Osteoblast (primary cell): Measurements from ENCODE around the gene ITGA7. TPM values are rescaled to one million over a fixed set of nuclear protein-coding genes. Genes with fewer than 3 reads are reported as not detected.

Experiments
- DNase-seq: peaks from one replicate; pipeline ENCODE4 v3.0.0; 2011; ENCODE audit warnings: low spot score, mixed read lengths; ENCODE audit not compliant: insufficient read length; ENCODE audit errors: missing footprints
- H2AFZ ChIP-seq: 2 replicates; pipeline ENCODE4 v1.6.0; 2011; ENCODE audit warnings: mild to moderate bottlenecking, low read length
- H3K27ac ChIP-seq: 2 replicates; pipeline ENCODE4 v1.5.1; 2011; ENCODE audit warnings: mild to moderate bottlenecking, low read depth, low read length, moderate library complexity
- H3K27me3 ChIP-seq: 2 replicates; pipeline ENCODE4 v1.6.0; 2012; ENCODE audit warnings: mild to moderate bottlenecking, control low read depth, inconsistent platforms, low read length, moderate library complexity; ENCODE audit not compliant: insufficient read depth
- H3K36me3 ChIP-seq: 2 replicates; pipeline ENCODE4 v1.5.1; 2011; ENCODE audit warnings: mild to moderate bottlenecking, low read length, control low read depth, moderate library complexity; ENCODE audit not compliant: insufficient read depth
- H3K4me1 ChIP-seq: 2 replicates; pipeline ENCODE4 v1.5.1; 2011; ENCODE audit warnings: mild to moderate bottlenecking, low read length, control low read depth, moderate library complexity; ENCODE audit not compliant: insufficient read depth
- H3K4me2 ChIP-seq: 2 replicates; pipeline ENCODE4 v1.6.0; 2011; ENCODE audit warnings: mild to moderate bottlenecking, low read length; ENCODE audit not compliant: insufficient read depth
- H3K4me3 ChIP-seq: fragments of 200-600 bp; sonication (generic); 3 replicates; pipeline ENCODE4 v1.5.1; 2012; ENCODE audit warnings: mild to moderate bottlenecking, low read length, inconsistent platforms; ENCODE audit not compliant: insufficient read depth
- H3K79me2 ChIP-seq: 2 replicates; pipeline ENCODE4 v1.6.0; 2012; ENCODE audit warnings: mild to moderate bottlenecking, low read length, control low read depth, inconsistent platforms; ENCODE audit not compliant: insufficient read depth
- H3K9me3 ChIP-seq: 2 replicates; pipeline ENCODE4 v1.5.1; 2011; ENCODE audit warnings: low read depth, low read length, control low read depth
- H4K20me1 ChIP-seq: 2 replicates; pipeline ENCODE4 v1.6.0; 2012; ENCODE audit warnings: mild to moderate bottlenecking, low read length, control low read depth; ENCODE audit not compliant: insufficient read depth
- CTCF ChIP-seq: IDR thresholded peaks from 2 replicates; pipeline ENCODE4 v1.5.1; 2011; ENCODE audit warnings: mild to moderate bottlenecking, low read depth, low read length, moderate library complexity; ENCODE audit errors: extremely low read depth
- total RNA-seq: library from RNA; depleted of rRNA; stranded (reverse); fragments of >200 nt; gene quantifications from 2 replicates; pipeline ENCODE4 v1.2.3, GENCODE V29; 2012

Gene ITGA7, protein sequence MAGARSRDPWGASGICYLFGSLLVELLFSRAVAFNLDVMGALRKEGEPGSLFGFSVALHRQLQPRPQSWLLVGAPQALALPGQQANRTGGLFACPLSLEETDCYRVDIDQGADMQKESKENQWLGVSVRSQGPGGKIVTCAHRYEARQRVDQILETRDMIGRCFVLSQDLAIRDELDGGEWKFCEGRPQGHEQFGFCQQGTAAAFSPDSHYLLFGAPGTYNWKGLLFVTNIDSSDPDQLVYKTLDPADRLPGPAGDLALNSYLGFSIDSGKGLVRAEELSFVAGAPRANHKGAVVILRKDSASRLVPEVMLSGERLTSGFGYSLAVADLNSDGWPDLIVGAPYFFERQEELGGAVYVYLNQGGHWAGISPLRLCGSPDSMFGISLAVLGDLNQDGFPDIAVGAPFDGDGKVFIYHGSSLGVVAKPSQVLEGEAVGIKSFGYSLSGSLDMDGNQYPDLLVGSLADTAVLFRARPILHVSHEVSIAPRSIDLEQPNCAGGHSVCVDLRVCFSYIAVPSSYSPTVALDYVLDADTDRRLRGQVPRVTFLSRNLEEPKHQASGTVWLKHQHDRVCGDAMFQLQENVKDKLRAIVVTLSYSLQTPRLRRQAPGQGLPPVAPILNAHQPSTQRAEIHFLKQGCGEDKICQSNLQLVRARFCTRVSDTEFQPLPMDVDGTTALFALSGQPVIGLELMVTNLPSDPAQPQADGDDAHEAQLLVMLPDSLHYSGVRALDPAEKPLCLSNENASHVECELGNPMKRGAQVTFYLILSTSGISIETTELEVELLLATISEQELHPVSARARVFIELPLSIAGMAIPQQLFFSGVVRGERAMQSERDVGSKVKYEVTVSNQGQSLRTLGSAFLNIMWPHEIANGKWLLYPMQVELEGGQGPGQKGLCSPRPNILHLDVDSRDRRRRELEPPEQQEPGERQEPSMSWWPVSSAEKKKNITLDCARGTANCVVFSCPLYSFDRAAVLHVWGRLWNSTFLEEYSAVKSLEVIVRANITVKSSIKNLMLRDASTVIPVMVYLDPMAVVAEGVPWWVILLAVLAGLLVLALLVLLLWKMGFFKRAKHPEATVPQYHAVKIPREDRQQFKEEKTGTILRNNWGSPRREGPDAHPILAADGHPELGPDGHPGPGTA
- 22.4 and 24.8 TPM in 2 replicates for total RNA-seq

DNA sequence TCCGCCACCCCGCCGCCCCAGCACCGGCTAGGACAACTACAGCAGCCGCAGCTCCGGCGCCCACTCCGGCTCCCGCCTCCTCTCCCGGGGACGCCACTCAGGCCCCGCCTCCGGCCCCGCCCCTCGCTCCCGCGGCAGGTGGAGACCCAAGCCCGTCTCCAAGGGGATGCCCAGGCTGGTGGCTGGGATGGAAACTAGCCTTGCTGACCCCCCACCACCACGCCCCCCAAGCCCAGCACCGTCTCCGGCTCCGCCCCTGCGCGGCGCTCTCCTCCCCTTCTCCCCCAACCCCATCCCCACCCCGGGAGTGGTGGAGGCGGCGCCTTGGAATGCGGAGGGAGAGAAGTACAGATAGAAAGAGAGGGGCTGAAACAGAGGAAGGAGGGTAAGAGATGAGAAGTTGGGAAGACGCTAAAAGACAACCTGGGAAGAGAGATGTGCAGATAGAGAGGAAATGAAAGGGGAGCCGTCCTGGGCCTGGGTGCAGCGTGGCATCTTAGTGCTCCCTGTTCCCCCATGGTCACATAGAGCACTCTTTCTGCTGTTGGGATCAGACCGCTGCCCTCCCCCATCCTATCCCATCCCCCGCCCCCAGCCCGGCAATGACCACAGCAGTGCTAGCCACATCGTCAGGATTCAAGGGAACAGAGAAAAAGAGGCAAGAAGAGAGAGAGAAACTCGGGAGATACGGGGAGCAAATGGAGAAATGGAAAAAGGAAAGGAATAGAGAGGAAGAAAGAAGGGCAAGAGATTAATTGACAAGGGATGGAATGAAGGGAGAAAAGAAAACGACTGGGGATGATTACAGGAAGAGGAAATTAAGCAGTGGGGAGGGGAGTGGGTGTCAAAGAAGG is at the start of gene ITGA7:
Gene ITGA7, minus strand, starts transcription at position 64 of the 854 bp plus-strand sequence. CDS start 222 bp downstream, outside the sequence.
- H3K4me2 ChIP-seq, result peak within 1 kb of the TSS; percentile 81
- H3K27ac ChIP-seq, result peak within 1 kb of the TSS; percentile 66
- H3K36me3 ChIP-seq, result peaks cover 3% of the 10 kb centered on the region
- TF ChIP-seq CTCF, result no peak
- H3K27me3 ChIP-seq, result no peaks in the 10 kb centered on the region
- H3K4me3 ChIP-seq, result peak within 1 kb of the TSS; percentile 73
- H4K20me1 ChIP-seq, result peaks cover 30% of the 10 kb centered on the region
- peak; percentile 94 for DNase-seq
- peaks cover 67% of the 10 kb centered on the region for H3K4me1 ChIP-seq
- peak within 1 kb of the TSS; percentile 55 for H2AFZ ChIP-seq
- peaks cover 44% of the 10 kb centered on the region for H3K79me2 ChIP-seq
- no peaks in the 10 kb centered on the region for H3K9me3 ChIP-seq

- H3K4me1 ChIP-seq, result no peaks in the 10 kb centered on the region
- no peak overlapping the region for H3K27ac ChIP-seq
- H3K79me2 ChIP-seq, result no peaks in the 10 kb centered on the region
- H3K9me3 ChIP-seq, result no peaks in the 10 kb centered on the region
- H3K4me3 ChIP-seq, result no peak overlapping the region
- H4K20me1 ChIP-seq, result peaks cover 3% of the 10 kb centered on the region
- H2AFZ ChIP-seq, result no peak overlapping the region
- H3K4me2 ChIP-seq, result no peak overlapping the region
- TF ChIP-seq CTCF, result no peak
- DNase-seq, result no peak
- no peaks in the 10 kb centered on the region for H3K27me3 ChIP-seq
- peaks cover 77% of the 10 kb centered on the region for H3K36me3 ChIP-seq
Observed at GRCh38 chr12:55755246-55755645, 47.5 kb upstream of the ITGA7 start.

DNA sequence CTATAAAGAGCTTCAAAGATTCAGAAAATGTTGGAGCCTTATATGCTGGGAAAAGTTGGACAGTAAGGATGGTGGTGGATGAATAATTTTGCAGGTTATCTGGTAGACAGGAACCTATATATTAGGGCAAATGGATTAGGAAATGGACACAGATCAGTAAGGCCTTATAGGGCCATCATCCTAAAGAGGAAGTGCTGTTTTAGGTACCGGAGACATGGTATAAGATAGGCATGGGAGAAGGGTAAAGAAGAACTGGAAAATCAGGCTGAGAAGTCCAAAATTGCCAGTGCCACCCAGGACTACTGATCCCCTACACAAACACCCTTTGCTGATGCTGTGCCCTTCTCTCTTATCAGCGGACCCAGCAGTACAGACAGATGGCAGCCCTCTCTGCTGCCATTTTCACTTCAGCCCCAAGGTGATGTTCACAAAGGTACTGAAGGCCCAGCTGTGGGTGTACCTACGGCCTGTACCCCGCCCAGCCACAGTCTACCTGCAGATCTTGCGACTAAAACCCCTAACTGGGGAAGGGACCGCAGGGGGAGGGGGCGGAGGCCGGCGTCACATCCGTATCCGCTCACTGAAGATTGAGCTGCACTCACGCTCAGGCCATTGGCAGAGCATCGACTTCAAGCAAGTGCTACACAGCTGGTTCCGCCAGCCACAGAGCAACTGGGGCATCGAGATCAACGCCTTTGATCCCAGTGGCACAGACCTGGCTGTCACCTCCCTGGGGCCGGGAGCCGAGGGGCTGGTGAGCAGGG is 40.7 kb upstream of the ITGA7 start:
- Histone ChIP-seq H3K27me3 (no peaks in the 10 kb centered on the region), H3K36me3 (peaks cover 28% of the 10 kb centered on the region), H3K27ac (no peak overlapping the region), H4K20me1 (peaks cover 9% of the 10 kb centered on the region), H3K9me3 (no peaks in the 10 kb centered on the region), H3K79me2 (no peaks in the 10 kb centered on the region), H2AFZ (no peak overlapping the region), H3K4me2 (no peak overlapping the region), H3K4me3 (no peak overlapping the region), H3K4me1 (peaks cover 15% of the 10 kb centered on the region)
- TF ChIP-seq CTCF, result no peak
- no peak for DNase-seq
